GM13976 (cell line): Measurements from ENCODE around the gene ERGIC1.
"Not testable (repeated sequence)": the region's sequence is repeated elsewhere in the genome, so short reads cannot be mapped to it uniquely, and the experiment has no call there.

Source experiments
- DNase-seq: peaks from one replicate; pipeline ENCODE4 v3.0.0; 2012; ENCODE audit warnings: low spot score
- CTCF ChIP-seq: IDR thresholded peaks from 2 replicates; pipeline ENCODE4 v1.5.1; 2012; ENCODE audit warnings: borderline replicate concordance, mild to moderate bottlenecking; ENCODE audit not compliant: insufficient read depth; ENCODE audit errors: extremely low read depth, missing control alignments, control extremely low read depth
- in situ Hi-C: fragments of 300-500 bp; cut with MboI; formaldehyde crosslinking; loops from one replicate; pipeline ENCODE4 v1.12.0; 2022; ENCODE audit warnings: low sequenced_read_pairs, mixed read lengths, inconsistent platforms; ENCODE audit not compliant: unreplicated experiment

ERGIC1 gene

GRCh38 chr5:172807766-172808311, 26.2 kb upstream of the ERGIC1 start:
- TF ChIP-seq CTCF = no peak
- in situ Hi-C loops = no loop called here
- DNase-seq = no peak

- DNase-seq = no peak
- in situ Hi-C loops = no loop called here
- no peak for TF ChIP-seq CTCF
Measured at GRCh38 chr5:172809774-172810173, 24.3 kb upstream of the ERGIC1 start.

GRCh38 chr5:172810996-172811395, 23.1 kb upstream of the ERGIC1 start:
- in situ Hi-C loops, DNase-seq: not testable (repeated sequence)

DNA sequence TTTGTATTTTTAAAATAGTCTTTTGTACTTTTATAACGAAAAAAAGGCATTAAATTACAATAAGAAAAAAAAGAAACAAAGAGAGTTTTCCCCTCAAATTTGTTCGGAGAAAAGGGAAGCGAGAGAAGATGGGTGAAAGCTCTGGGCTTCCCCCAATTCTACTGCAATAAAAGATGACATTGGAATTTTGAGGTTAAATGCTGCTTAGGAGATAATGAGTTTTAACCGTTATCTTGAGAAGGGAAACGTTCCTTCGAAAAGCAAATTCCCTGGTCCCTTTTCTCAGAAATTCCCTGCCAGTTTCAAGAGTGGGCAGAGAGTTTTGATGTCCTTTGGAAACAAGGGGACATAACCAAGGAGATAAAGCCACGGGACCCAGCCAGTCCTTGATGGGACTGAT, 18.4 kb upstream of the ERGIC1 start:
- no peak for DNase-seq
- no peak for TF ChIP-seq CTCF
- in situ Hi-C loops = no loop called here

DNA sequence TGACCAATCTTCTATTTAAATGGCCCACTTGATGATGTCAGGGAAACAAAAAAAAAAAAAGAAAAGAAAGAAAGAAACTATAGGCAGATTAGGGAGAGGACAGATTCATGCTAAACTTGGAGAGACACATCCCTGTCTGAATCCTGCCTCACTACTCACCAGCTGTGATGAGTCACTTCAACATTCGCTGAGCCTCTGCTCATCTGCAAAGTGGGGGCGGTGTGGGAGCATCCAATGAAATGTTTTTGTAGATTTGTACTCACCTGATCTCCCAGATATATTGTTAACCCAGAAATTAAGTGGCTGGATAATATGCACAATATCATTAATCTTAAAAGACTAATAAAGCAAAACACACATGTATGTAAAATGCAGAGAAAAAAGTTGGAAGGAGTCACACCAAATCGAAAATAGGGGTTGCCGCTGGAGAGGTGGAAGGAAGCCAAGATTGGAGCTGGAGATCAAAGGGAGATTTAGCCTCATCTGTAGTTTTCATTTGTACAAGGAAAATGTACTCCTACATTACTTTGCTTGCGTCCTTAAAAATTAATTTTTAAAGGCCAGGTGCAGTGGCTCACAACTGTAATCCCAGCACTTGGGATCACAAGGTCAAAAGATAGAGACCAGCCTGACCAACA, 17.0 kb upstream of the ERGIC1 start:
- no peak for DNase-seq
- TF ChIP-seq CTCF = no peak
- in situ Hi-C loops = no loop called here

- in situ Hi-C loops = no loop called here
Measured at GRCh38 chr5:172817664-172818063, 16.4 kb upstream of the ERGIC1 start.

More at GRCh38 chr5:172817664-172818063, 16.4 kb upstream of the ERGIC1 start:
- DNase-seq = no peak
- no peak for TF ChIP-seq CTCF
